IPS-20b (cell line): Measurements from ENCODE around the gene CEP43.

Experiments used
- H3K27ac ChIP-seq: one replicate; pipeline ENCODE4 v1.5.1; 2013; ENCODE audit warnings: low read length
- H3K27me3 ChIP-seq: 2 replicates; pipeline ENCODE4 v1.6.1; 2013; ENCODE audit warnings: mild to moderate bottlenecking, low read length, inconsistent platforms; ENCODE audit not compliant: insufficient read depth
- H3K36me3 ChIP-seq: 2 replicates; pipeline ENCODE4 v1.6.1; 2013; ENCODE audit warnings: low read depth, mild to moderate bottlenecking, inconsistent platforms, low read length, moderate library complexity; ENCODE audit not compliant: insufficient read depth
- H3K4me1 ChIP-seq: 2 replicates; pipeline ENCODE4 v1.6.1; 2013; ENCODE audit warnings: mild to moderate bottlenecking, control low read depth, inconsistent platforms, low read length, moderate library complexity; ENCODE audit not compliant: insufficient read depth
- H3K4me3 ChIP-seq: 2 replicates; pipeline ENCODE4 v1.5.1; 2013; ENCODE audit warnings: mild to moderate bottlenecking, low read length, inconsistent platforms
- H3K9ac ChIP-seq: 2 replicates; pipeline ENCODE4 v1.6.1; 2013; ENCODE audit warnings: low read depth, mild to moderate bottlenecking, inconsistent platforms, low read length, moderate library complexity
- H3K9me3 ChIP-seq: 2 replicates; pipeline ENCODE4 v1.6.1; 2013; ENCODE audit warnings: mild to moderate bottlenecking, low read depth, low read length, inconsistent platforms; ENCODE audit not compliant: insufficient read depth

Gene CEP43

GRCh38 chr6:167027772-167028171 lies 28.6 kb downstream of the CEP43 start:
- H3K9ac ChIP-seq, result no peak overlapping the region
- no peak overlapping the region for H3K4me3 ChIP-seq
- H3K27me3 ChIP-seq, result no peaks in the 10 kb centered on the region
- no peaks in the 10 kb centered on the region for H3K9me3 ChIP-seq
- peaks cover 97% of the 10 kb centered on the region for H3K36me3 ChIP-seq
- no peaks in the 10 kb centered on the region for H3K4me1 ChIP-seq
- no peak overlapping the region for H3K27ac ChIP-seq

GRCh38 chr6:167030222-167031072 lies 31.2 kb downstream of the CEP43 start:
- Histone ChIP-seq H3K27me3 (no peaks in the 10 kb centered on the region), H3K4me1 (no peaks in the 10 kb centered on the region), H3K27ac (no peak overlapping the region), H3K4me3 (no peak overlapping the region), H3K36me3 (peaks cover 92% of the 10 kb centered on the region), H3K9me3 (no peaks in the 10 kb centered on the region), H3K9ac (no peak overlapping the region)

- Histone ChIP-seq H3K4me1 (no peaks in the 10 kb centered on the region), H3K9ac (no peak overlapping the region), H3K27ac (no peak overlapping the region), H3K9me3 (no peaks in the 10 kb centered on the region), H3K4me3 (no peak overlapping the region), H3K36me3 (peaks cover 93% of the 10 kb centered on the region), H3K27me3 (no peaks in the 10 kb centered on the region)
These were observed 32.0 kb downstream of the CEP43 start for GRCh38 chr6:167031082-167031709.

- H3K27ac ChIP-seq, result no peak overlapping the region
- H3K4me1 ChIP-seq, result no peaks in the 10 kb centered on the region
- H3K9me3 ChIP-seq, result no peaks in the 10 kb centered on the region
- H3K4me3 ChIP-seq, result no peak overlapping the region
- no peaks in the 10 kb centered on the region for H3K27me3 ChIP-seq
- H3K36me3 ChIP-seq, result peaks cover 93% of the 10 kb centered on the region
- no peak overlapping the region for H3K9ac ChIP-seq
These were observed 34.9 kb downstream of the CEP43 start for GRCh38 chr6:167034056-167034455.

GRCh38 chr6:167037762-167038161 lies 38.6 kb downstream of the CEP43 start:
- no peak overlapping the region for H3K27ac ChIP-seq
- H3K4me1 ChIP-seq, result no peaks in the 10 kb centered on the region
- H3K9ac ChIP-seq, result no peak overlapping the region
- H3K36me3 ChIP-seq, result peaks cover 84% of the 10 kb centered on the region
- H3K4me3 ChIP-seq, result no peak overlapping the region
- no peaks in the 10 kb centered on the region for H3K9me3 ChIP-seq
- no peaks in the 10 kb centered on the region for H3K27me3 ChIP-seq

- no peaks in the 10 kb centered on the region for H3K27me3 ChIP-seq
- H3K9me3 ChIP-seq, result no peaks in the 10 kb centered on the region
- H3K27ac ChIP-seq, result no peak overlapping the region
- no peak overlapping the region for H3K9ac ChIP-seq
- peaks cover 29% of the 10 kb centered on the region for H3K36me3 ChIP-seq
- no peak overlapping the region for H3K4me3 ChIP-seq
- no peaks in the 10 kb centered on the region for H3K4me1 ChIP-seq
These were observed 45.5 kb downstream of the CEP43 start for GRCh38 chr6:167044696-167045095.

GRCh38 chr6:167045828-167046580 lies 46.8 kb downstream of the CEP43 start:
- no peak overlapping the region for H3K4me3 ChIP-seq
- no peak overlapping the region for H3K27ac ChIP-seq
- no peaks in the 10 kb centered on the region for H3K9me3 ChIP-seq
- H3K36me3 ChIP-seq, result peaks cover 16% of the 10 kb centered on the region
- H3K9ac ChIP-seq, result no peak overlapping the region
- no peaks in the 10 kb centered on the region for H3K4me1 ChIP-seq
- H3K27me3 ChIP-seq, result no peaks in the 10 kb centered on the region

GRCh38 chr6:167046861-167047495 lies 47.8 kb downstream of the CEP43 start:
- no peaks in the 10 kb centered on the region for H3K9me3 ChIP-seq
- no peak overlapping the region for H3K9ac ChIP-seq
- H3K36me3 ChIP-seq, result peaks cover 9% of the 10 kb centered on the region; the same call in 1 of the 2 replicates
- no peaks in the 10 kb centered on the region for H3K4me1 ChIP-seq
- H3K4me3 ChIP-seq, result no peak overlapping the region
- no peaks in the 10 kb centered on the region for H3K27me3 ChIP-seq
- no peak overlapping the region for H3K27ac ChIP-seq

- H3K9me3 ChIP-seq, result no peaks in the 10 kb centered on the region
- no peak overlapping the region for H3K27ac ChIP-seq
These were observed 48.4 kb downstream of the CEP43 start for GRCh38 chr6:167047554-167047953.

More at GRCh38 chr6:167047554-167047953, 48.4 kb downstream of the CEP43 start:
- no peak overlapping the region for H3K4me3 ChIP-seq
- H3K36me3 ChIP-seq, result peaks cover 9% of the 10 kb centered on the region; the same call in 1 of the 2 replicates
- H3K4me1 ChIP-seq, result no peaks in the 10 kb centered on the region
- no peaks in the 10 kb centered on the region for H3K27me3 ChIP-seq
- H3K9ac ChIP-seq, result no peak overlapping the region
